Peyer's patch (tissue), 4 donors: ENCODE results near the gene ARHGAP24.

Experiments
- CTCF ChIP-seq, 6 experiments: fragments of 450-650 bp in 4 of 6; fragments of 200-600 bp in 2 of 6; sonication (generic) in 1 of 6; IDR thresholded peaks; one replicate each; pipeline ENCODE4 v1.5.1; 2017 to 2019; ENCODE audit warnings: antibody characterized with exemption in 6 of 6, mild to moderate bottlenecking in 3 of 6, moderate library complexity in 1 of 6
- POLR2A ChIP-seq, 2 donors: fragments of 450-650 bp; IDR thresholded peaks; one replicate each; pipeline ENCODE4 v1.5.1; 2017; ENCODE audit warnings: antibody characterized with exemption in 2 of 2, mild to moderate bottlenecking in 2 of 2, moderate library complexity in 2 of 2

DNA sequence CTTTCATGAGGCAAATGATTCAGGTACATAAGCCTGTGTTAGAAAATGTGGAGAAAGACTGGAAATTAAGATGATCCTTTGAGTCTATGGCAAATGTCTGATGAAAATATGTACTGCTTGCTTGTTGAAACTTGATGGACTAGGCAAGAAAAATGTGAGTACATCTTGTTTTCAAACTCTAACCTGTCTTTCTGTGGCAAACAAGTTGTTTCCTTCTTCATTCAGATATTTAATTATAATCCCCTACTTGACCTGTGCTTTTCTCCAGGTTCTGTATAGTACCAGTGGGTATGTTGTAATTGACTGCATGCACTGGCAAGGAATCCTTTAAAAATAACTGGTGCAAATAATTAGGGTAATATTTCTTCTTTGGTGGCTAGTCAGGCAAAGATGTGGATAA lies 136.7 kb downstream of the ARHGAP24 start:
- no peak for TF ChIP-seq CTCF (IDR thresholded peaks at IDR 0.05)
- TF ChIP-seq POLR2A (IDR thresholded peaks at IDR 0.05): no peak
